ENCODE data around the gene HMG20A. TPM values are rescaled to one million over a fixed set of nuclear protein-coding genes. Genes with fewer than 3 reads are reported as not detected.

The HMG20A gene
- total RNA-seq, 2 donors from 2014 or later = 35.0 to 46.5 TPM

- no peak for ATAC-seq
- Mint-ChIP-seq H3K36me3 (no peaks in the 10 kb centered on the region), H3K27me3 (no peaks in the 10 kb centered on the region), H3K9me3 (no peaks in the 10 kb centered on the region), H3K27ac (no peak overlapping the region), H3K4me3 (no peak overlapping the region), H3K4me1 (ENCODE audit: low read depth in 2 of 2) (peaks cover 22 to 24% of the 10 kb centered on the region in 2 donors)
- DNase-seq (ENCODE audit: low spot score) = no peak
These were observed 7.6 kb upstream of the HMG20A start for GRCh38 chr15:77412972-77413698.

DNA sequence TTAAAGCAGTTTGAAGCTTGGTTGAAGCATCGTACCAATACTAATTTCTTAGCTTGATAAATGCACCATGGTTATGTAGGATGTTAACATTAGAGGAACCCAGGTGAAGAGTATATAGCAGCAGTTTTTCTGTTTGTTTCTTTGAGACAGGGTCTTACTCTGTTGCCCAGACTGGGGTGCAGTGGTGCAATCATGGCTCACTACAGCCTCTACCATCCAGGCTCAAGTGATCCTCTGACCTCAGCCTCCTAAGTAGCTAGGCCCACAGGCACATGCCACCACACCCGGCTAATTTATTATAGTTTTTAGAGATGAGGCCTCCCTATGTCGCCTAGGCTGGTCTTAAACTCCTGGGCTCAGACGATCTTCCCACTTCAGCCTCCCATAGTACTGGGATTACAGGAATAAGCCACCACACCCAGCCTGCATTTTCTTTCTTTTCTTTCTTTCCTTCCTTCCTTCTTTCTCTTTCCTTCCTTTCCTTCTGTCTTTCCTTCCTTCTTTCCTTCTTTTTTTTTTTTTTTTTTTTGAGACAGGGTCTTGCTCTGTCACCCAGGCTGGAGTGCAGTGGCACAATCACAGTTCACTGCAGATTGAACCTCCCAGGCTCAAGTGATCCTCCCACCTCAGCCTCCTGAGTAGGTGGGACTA is 6.9 kb upstream of the HMG20A start:
- Mint-ChIP-seq H3K27ac (no peak overlapping the region), H3K4me3 (no peak overlapping the region), H3K9me3 (no peaks in the 10 kb centered on the region), H3K36me3 (no peaks in the 10 kb centered on the region), H3K27me3 (no peaks in the 10 kb centered on the region), H3K4me1 (ENCODE audit: low read depth in 2 of 2) (peaks cover 29 to 30% of the 10 kb centered on the region in 2 donors)
- ATAC-seq = no peak
- DNase-seq (ENCODE audit: low spot score) = no peak

DNA sequence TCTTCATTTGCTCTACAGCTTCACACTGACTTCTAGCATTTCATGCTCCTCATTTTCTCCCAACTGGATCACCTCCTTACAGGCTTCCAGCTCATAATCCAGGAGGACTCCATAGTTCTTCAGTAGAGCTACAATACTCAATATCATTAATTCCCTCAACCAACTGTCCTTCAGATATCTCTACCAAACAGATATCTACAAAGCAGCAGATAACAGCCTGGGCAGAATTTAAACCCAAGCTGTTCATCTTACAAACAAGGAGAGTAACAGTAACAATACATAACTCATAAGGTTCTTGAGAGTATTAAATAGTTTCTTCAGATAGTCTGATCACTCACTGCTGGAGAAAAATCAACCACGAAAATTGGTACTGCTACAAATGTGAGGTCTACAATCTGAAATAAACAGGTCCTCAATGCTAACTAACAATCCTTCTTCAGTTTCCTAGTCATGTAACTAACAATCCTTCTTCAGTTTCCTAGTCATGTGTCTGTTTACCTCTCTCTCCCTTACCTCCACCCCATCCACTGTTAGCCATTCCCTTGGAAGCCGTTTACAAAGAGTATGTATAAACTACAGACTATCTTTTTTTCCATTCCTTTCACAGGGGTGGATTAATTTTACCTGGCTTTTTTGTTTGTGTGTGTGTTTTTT is 5.8 kb upstream of the HMG20A start:
- Mint-ChIP-seq H3K9me3 (no peaks in the 10 kb centered on the region), H3K4me1 (ENCODE audit: low read depth in 2 of 2) (peaks cover 25 to 30% of the 10 kb centered on the region in 2 donors), H3K36me3 (no peaks in the 10 kb centered on the region), H3K27me3 (no peaks in the 10 kb centered on the region), H3K27ac (no peak overlapping the region), H3K4me3 (no peak overlapping the region)
- ATAC-seq = no peak
- no peak for DNase-seq (ENCODE audit: low spot score)

DNA sequence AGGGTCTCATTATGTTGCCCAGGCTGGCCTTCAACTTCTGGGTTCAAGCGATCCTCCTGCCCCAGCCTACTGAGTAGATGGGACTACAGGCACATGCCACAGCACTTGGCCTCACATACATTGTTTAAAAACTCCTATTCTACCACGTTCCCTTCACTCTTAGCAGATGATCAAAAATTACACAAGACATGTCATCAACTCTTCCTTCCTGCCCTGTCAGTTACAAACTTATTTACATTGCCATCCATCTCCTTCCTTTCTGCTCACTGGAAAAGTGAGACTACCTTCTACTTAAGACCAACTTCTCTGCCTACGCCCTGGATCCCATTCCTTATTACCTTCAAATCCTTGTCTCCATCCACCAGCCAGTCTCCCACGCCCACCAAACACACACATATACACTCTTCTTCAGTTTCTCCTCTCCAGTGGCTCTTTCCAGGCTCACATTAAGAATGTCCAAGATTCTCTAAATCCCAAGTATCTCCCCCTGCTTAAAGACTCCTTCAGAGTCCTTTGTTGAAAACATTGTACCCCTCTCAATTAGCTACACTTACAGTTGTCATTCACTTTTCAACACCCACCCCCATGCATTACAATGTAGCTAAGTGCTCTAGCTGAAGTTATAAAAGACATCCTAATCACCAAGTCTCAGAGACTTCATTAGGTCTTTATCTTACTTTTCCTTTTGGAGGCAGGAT is 5.1 kb upstream of the HMG20A start:
- ATAC-seq = no peak
- H3K27me3 Mint-ChIP-seq = no peaks in the 10 kb centered on the region
- H3K4me1 Mint-ChIP-seq (ENCODE audit: low read depth in 2 of 2) = peaks cover 20 to 29% of the 10 kb centered on the region in 2 donors
- H3K27ac Mint-ChIP-seq = no peak overlapping the region
- no peaks in the 10 kb centered on the region for H3K9me3 Mint-ChIP-seq
- H3K4me3 Mint-ChIP-seq = no peak overlapping the region
- DNase-seq (ENCODE audit: low spot score) = no peak
- H3K36me3 Mint-ChIP-seq = peaks cover 3% of the 10 kb centered on the region

DNA sequence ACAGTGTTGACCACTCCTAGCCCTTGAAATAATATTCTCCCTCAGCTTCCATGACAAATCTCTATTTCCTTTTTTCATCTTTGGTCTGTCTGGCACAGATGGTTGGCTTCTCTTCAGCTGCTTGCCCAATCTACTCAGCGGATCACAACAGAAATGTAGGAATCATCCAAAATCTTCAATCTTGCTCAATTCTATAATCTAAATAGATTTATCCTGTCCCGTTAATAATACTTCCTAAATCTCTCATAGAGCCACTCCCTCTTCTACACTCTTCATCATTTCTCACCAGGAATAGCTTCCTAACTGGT is 4.6 kb upstream of the HMG20A start:
- no peak for DNase-seq (ENCODE audit: low spot score)
- peaks cover 22 to 29% of the 10 kb centered on the region in 2 donors for H3K4me1 Mint-ChIP-seq (ENCODE audit: low read depth in 2 of 2)
- H3K27me3 Mint-ChIP-seq = no peaks in the 10 kb centered on the region
- no peak overlapping the region for H3K27ac Mint-ChIP-seq
- no peak for ATAC-seq
- H3K9me3 Mint-ChIP-seq = no peaks in the 10 kb centered on the region
- H3K36me3 Mint-ChIP-seq = peaks cover 4% of the 10 kb centered on the region
- H3K4me3 Mint-ChIP-seq = no peak overlapping the region

- Mint-ChIP-seq H3K27ac (no peak overlapping the region), H3K4me1 (ENCODE audit: low read depth in 2 of 2) (peaks cover 29% of the 10 kb centered on the region in 2 donors), H3K4me3 (no peak overlapping the region), H3K27me3 (no peaks in the 10 kb centered on the region), H3K9me3 (no peaks in the 10 kb centered on the region), H3K36me3 (peaks cover 4% of the 10 kb centered on the region)
- no peak for ATAC-seq
- no peak for DNase-seq (ENCODE audit: low spot score)
These were observed 3.7 kb upstream of the HMG20A start for GRCh38 chr15:77416954-77417353.

DNA sequence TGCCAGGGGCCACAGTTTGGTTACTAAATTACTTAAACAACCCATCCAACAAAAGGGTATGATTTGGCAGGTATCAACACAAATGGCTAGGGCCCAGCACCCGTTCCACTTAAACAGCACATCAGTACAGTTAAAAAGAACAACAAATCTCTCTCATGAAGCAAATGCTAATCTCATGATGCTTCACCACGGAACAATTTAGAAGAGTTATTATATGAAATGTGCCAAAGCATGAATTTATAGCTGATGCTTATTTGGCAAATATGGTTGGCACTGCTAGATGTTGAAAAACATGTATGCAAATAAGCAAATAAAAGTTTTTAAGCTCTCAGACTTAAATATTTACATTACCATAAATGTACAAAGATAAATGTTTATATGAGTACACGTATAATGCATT is 3.1 kb upstream of the HMG20A start:
- no peak for ATAC-seq
- no peaks in the 10 kb centered on the region for H3K9me3 Mint-ChIP-seq
- no peaks in the 10 kb centered on the region for H3K27me3 Mint-ChIP-seq
- H3K27ac Mint-ChIP-seq = no peak overlapping the region
- H3K4me1 Mint-ChIP-seq (ENCODE audit: low read depth in 2 of 2) = peaks cover 23 to 26% of the 10 kb centered on the region in 2 donors
- H3K4me3 Mint-ChIP-seq = peak overlapping the region; percentile 43
- H3K36me3 Mint-ChIP-seq = peaks cover 4% of the 10 kb centered on the region
- no peak for DNase-seq (ENCODE audit: low spot score)

- Mint-ChIP-seq H3K4me3 (peak overlapping the region; percentile 98), H3K4me1 (ENCODE audit: low read depth in 2 of 2) (peaks cover 18 to 32% of the 10 kb centered on the region in 2 donors), H3K27ac (peak overlapping the region; percentile 70 to 94), H3K9me3 (no peaks in the 10 kb centered on the region), H3K36me3 (peaks cover 4% of the 10 kb centered on the region), H3K27me3 (no peaks in the 10 kb centered on the region)
- no peak for DNase-seq (ENCODE audit: low spot score)
- ATAC-seq = no peak
These were observed 2.2 kb upstream of the HMG20A start for GRCh38 chr15:77418391-77418965.

DNA sequence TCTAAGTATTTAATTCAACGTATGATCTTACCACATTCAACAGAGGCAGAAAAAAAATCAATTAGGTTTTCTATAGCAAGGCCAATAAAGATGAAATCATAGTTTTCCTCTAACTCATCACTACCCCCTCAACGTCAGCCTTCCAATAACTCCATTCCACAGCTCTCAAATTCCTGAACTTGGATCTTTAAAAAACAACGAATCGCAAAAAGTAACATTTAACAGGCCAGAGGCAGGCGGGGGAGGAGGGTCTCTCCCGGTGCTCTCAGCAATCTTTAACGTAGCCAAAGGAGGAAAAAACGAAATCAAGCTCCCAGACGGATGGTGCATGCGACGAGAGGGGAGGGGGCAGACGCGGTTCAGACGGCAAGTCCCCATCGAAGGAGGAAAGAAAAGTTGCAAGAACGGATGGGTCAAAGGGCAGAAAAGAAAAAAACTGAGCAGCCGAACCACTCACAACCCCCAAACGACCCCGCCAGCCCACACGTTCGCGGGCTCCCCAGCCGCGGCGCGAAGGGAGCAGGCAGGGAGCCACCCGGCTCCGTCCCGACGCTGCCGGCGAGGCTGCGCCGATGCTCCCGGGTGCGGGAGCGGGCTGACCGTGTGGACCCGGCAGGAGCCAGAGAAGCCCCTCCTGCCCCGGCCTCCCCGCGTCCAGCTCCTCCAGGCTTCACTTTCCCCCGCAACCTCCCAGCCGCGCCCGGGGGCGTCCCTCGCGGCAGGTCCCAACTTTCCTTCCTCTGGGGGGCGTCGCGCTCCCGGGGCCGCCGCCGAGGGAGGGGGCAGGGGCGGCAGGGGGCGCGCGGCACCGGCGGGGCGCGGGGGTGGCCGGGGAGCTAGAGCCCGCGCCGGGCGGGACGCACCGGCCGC is 1.5 kb upstream of the HMG20A start:
- no peaks in the 10 kb centered on the region for H3K9me3 Mint-ChIP-seq
- peak overlapping the region; percentile 98 for H3K4me3 Mint-ChIP-seq
- ATAC-seq = no peak
- H3K4me1 Mint-ChIP-seq (ENCODE audit: low read depth in 2 of 2) = peaks cover 20 to 39% of the 10 kb centered on the region in 2 donors
- peaks cover 4% of the 10 kb centered on the region for H3K36me3 Mint-ChIP-seq
- no peaks in the 10 kb centered on the region for H3K27me3 Mint-ChIP-seq
- H3K27ac Mint-ChIP-seq = peak overlapping the region; percentile 96 to 99
- DNase-seq (ENCODE audit: low spot score) = peak; percentile 70

- no peaks in the 10 kb centered on the region for H3K9me3 Mint-ChIP-seq
- H3K4me3 Mint-ChIP-seq = peak within 1 kb of the TSS; percentile 98
- peak within 1 kb of the TSS; percentile 96 to 99 for H3K27ac Mint-ChIP-seq
- no peaks in the 10 kb centered on the region for H3K27me3 Mint-ChIP-seq
- peaks cover 23 to 44% of the 10 kb centered on the region in 2 donors for H3K4me1 Mint-ChIP-seq (ENCODE audit: low read depth in 2 of 2)
- DNase-seq (ENCODE audit: low spot score) (peak; percentile 99), ATAC-seq (peak; percentile 99)
- H3K36me3 Mint-ChIP-seq = peaks cover 7% of the 10 kb centered on the region
These were observed 665 bp upstream of the HMG20A start, which contains the start of gene PEAK1 for GRCh38 chr15:77419836-77420609. Gene PEAK1 (minus strand): TSS chr15:77420104. CDS start chr15:77181926, 238,178 bp downstream.

DNA sequence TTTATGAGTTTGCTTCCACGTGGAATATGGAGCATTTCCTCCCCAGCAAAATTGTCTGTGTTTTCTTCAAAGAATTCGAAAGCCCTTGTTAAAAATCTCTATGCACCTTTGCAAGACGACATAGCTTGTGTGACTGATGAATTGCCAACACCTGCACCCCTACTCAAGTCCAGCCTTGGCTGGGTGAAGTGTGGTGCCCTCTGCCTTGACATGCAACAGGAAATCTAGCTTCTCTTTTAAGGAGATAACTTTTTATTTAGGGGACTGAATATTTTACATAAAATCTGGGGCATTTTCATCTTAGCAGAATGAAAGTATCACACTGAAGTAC is 647 bp downstream of the HMG20A start:
- H3K27ac Mint-ChIP-seq = peak overlapping the region; percentile 96 to 99
- H3K4me1 Mint-ChIP-seq (ENCODE audit: low read depth in 2 of 2) = peaks cover 28 to 57% of the 10 kb centered on the region in 2 donors
- H3K27me3 Mint-ChIP-seq = no peaks in the 10 kb centered on the region
- peaks cover 9% of the 10 kb centered on the region for H3K36me3 Mint-ChIP-seq
- ATAC-seq = no peak
- peak overlapping the region; percentile 98 for H3K4me3 Mint-ChIP-seq
- DNase-seq (ENCODE audit: low spot score) = no peak
- no peaks in the 10 kb centered on the region for H3K9me3 Mint-ChIP-seq

GRCh38 chr15:77425104-77425503 is 4.4 kb downstream of the HMG20A start:
- peaks cover 9% of the 10 kb centered on the region for H3K36me3 Mint-ChIP-seq
- H3K9me3 Mint-ChIP-seq = no peaks in the 10 kb centered on the region
- ATAC-seq (no peak), DNase-seq (ENCODE audit: low spot score) (no peak)
- no peak overlapping the region for H3K4me3 Mint-ChIP-seq
- H3K4me1 Mint-ChIP-seq (ENCODE audit: low read depth in 2 of 2) = peaks cover 25 to 57% of the 10 kb centered on the region in 2 donors
- no peak overlapping the region for H3K27ac Mint-ChIP-seq
- H3K27me3 Mint-ChIP-seq = no peaks in the 10 kb centered on the region

Measured in natural killer cell treated with Interleukin-12 subunit alpha and Interleukin-12 subunit beta and Interleukin-15 and Interleukin-18, amount 100 ng/mL, for 72 hours (primary cell).